Heart left ventricle (tissue), 16 donors: ENCODE results near the gene CACNB4. TPM values are rescaled to one million over a fixed set of nuclear protein-coding genes. Genes with fewer than 3 reads are reported as not detected.

ENCODE experiments used
- ATAC-seq, 4 donors: fragments of 200-7000 bp; cut with Tn5 transposase; one replicate each; pipeline ENCODE4 v1.9.1; 2020 to 2022; ENCODE audit warnings: moderate library complexity in 4 of 4, mild to moderate bottlenecking in 3 of 4, moderate number of reproducible peaks in 1 of 4
- DNase-seq, 5 donors: peaks; one replicate each; pipeline ENCODE4 v3.0.0-alpha.2; 2020
- H3K27ac ChIP-seq, 12 donors: fragments of 200-600 bp; sonication (generic) in 4 of 12; one replicate each; pipeline versions ENCODE4 v1.5.0 to v1.8.0; 2016 to 2022; ENCODE audit warnings: mild to moderate bottlenecking in 2 of 12
- H3K27me3 ChIP-seq, 9 donors: fragments of 200-600 bp; sonication (generic) in 2 of 9; one replicate each; pipeline versions ENCODE4 v1.5.1 to v1.8.0; 2016 to 2022; ENCODE audit warnings: mild to moderate bottlenecking in 3 of 9
- H3K36me3 ChIP-seq, 9 donors: fragments of 200-600 bp; sonication (generic) in 2 of 9; one replicate each; pipeline versions ENCODE4 v1.5.0 to v1.8.0; 2018 to 2022; ENCODE audit warnings: mild to moderate bottlenecking in 2 of 9
- H3K4me1 ChIP-seq, 12 donors: fragments of 200-600 bp; sonication (generic) in 4 of 12; one replicate each; pipeline versions ENCODE4 v1.5.0 to v1.8.0; 2016 to 2022; ENCODE audit warnings: mild to moderate bottlenecking in 3 of 12
- H3K4me3 ChIP-seq, 12 donors: fragments of 200-600 bp; sonication (generic) in 4 of 12; one replicate each; pipeline versions ENCODE4 v1.5.0 to v1.8.0; 2017 to 2022; ENCODE audit warnings: mild to moderate bottlenecking in 9 of 12, moderate library complexity in 4 of 12
- H3K9me3 ChIP-seq, 12 donors: fragments of 200-600 bp; sonication (generic) in 4 of 12; one replicate each; pipeline versions ENCODE4 v1.5.0 to v1.8.0; 2016 to 2022; ENCODE audit warnings: mild to moderate bottlenecking in 1 of 12
- CTCF ChIP-seq, 12 donors: fragments of 200-600 bp; sonication (generic) in 4 of 12; IDR thresholded peaks; one replicate each; pipeline versions ENCODE4 v1.5.0 to v1.8.0; 2018 to 2022; ENCODE audit warnings: antibody characterized with exemption in 12 of 12, mild to moderate bottlenecking in 5 of 12
- POLR2A ChIP-seq, 2 donors: fragments of 450-650 bp; IDR thresholded peaks; one replicate each; pipeline ENCODE4 v1.6.1; 2017; ENCODE audit warnings: antibody characterized with exemption in 2 of 2, mild to moderate bottlenecking in 2 of 2, moderate library complexity in 2 of 2
- WGBS, 4 donors: extraction: QIAGEN DNeasy Blood & Tissue Kit in 2 of 4; methylation state at CpG; one replicate each; pipeline versions ENCODE4 v1.1.5 to v1.1.7; 2013 to 2018; 5-methylcytosine and 5-hydroxymethylcytosine counted together
- intact Hi-C, 10 donors: fragments of 100-400 bp; cut with DNase I; formaldehyde crosslinking; loops; one replicate each; pipeline versions ENCODE4 v1.11.1 to v1.14.2; 2022
- polyA plus RNA-seq, 2 donors: library from polyadenylated mRNA; stranded (reverse); fragments of 200-250 nt; gene quantifications; one replicate each; pipeline ENCODE4 v1.2.3, GENCODE V29; 2013
- total RNA-seq, 9 donors: library from RNA; depleted of rRNA in 2 of 9; stranded (reverse); fragments of >200 nt in 2 of 9; fragmentation: NEBNext Ultra II Directional in 3 of 9; extraction: Animal tissue kit (Norgen Biotek cat#: 25700) in 3 of 9; gene quantifications; one replicate each; pipeline versions ENCODE4 v1.1.0 to v1.2.4, GENCODE V29; 2016 to 2023
- donor health status: ischemic (EF 13 %, LVEDD 7.1; RV severe dilation, severe dysfunction).
- donor health status: healthy with polysubstance abuse.
- donor health status: DM: no; HTN: yes; CAD: no.
- donor health status: DM: no; HTN: no; CAD: no.
- donor health status: ischemic (EF 25% LVEDD 6.9; RV normal size, moderate dysfunction).
- donor health status: ischemic (EF 25% LVEDD 5.7; RV mildly dilated, moderate dysfunction).
- donor health status: healthy.
- donor health status: DM: yes; HTN: yes; CAD: no.
- donor health status: ischemic (EF 35%, LVEDD 5.7; RV mildly dilated, moderate dysfunction).
- donor health status: nonischemic (EF 11% LVEDD 7.7; RV severe dilation, severe dysfunction).
- donor health status: DM: yes; HTN: yes; CAD: no.
- donor health status: PGD.
- donor health status: ischemic (EF 29% LVEDD 5.4; RV normal size, mild dysfunction).
- donor health status: nonischemic (EF 23%, LVEDD 6.1; RV moderate dilation, normal function).

Gene CACNB4
- total and polyA plus RNA-seq, 11 donors: 0.03 to 1.5 (median 0.39) TPM

DNA sequence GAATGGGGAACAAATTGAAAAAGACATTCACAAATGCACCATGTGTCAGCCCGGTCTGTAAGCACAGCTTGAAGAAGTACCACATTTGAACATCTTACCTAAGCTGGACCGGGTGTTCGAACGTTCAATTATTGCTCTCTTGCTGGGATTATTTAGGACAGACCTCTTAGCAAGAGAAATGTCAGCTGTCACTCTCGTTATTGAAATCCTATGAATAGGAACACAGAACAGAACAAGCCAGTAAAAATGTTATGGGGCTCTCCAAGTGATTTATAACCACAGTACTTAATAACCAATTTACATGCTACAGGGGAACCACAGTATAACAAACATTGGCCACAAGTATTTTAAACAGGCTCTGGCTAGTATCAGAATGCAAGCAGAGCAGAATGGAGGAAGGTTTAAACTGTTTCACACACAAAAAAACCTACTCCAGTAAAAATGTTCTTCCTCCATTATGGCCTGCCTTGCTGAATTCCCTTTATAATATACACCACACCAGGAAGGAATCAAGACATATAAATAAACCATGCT, 238.2 kb downstream of the CACNB4 start:
- intact Hi-C loops: no loop called here
- TF ChIP-seq CTCF (IDR thresholded peaks at IDR 0.05): no peak
- 92 to 94% (median 93%) methylated on average over 5 of the region's 5 CpGs for WGBS, 4 donors
- no peak for DNase-seq
- Histone ChIP-seq H3K9me3 (no peaks in the 10 kb centered on the region), H3K27me3 (no peaks in the 10 kb centered on the region), H3K36me3 (no peaks in the 10 kb centered on the region), H3K4me1 (no peaks in the 10 kb centered on the region), H3K27ac (no peak overlapping the region), H3K4me3 (no peak overlapping the region)
- ATAC-seq: no peak

- Histone ChIP-seq H3K9me3 (no peaks in the 10 kb centered on the region), H3K27ac (no peak overlapping the region), H3K4me3 (no peak overlapping the region), H3K36me3 (no peaks in the 10 kb centered on the region), H3K4me1 (no peaks in the 10 kb centered on the region), H3K27me3 (no peaks in the 10 kb centered on the region)
- ATAC-seq: no peak
- no peak for TF ChIP-seq POLR2A (IDR thresholded peaks at IDR 0.05)
- no peak for TF ChIP-seq CTCF (IDR thresholded peaks at IDR 0.05)
- DNase-seq: no peak
- 91 to 95% (median 92%) methylated on average over 4 of the region's 4 CpGs for WGBS, 4 donors
- intact Hi-C loops: no loop called here
Observed at GRCh38 chr2:151860210-151860609, 238.6 kb downstream of the CACNB4 start.

DNA sequence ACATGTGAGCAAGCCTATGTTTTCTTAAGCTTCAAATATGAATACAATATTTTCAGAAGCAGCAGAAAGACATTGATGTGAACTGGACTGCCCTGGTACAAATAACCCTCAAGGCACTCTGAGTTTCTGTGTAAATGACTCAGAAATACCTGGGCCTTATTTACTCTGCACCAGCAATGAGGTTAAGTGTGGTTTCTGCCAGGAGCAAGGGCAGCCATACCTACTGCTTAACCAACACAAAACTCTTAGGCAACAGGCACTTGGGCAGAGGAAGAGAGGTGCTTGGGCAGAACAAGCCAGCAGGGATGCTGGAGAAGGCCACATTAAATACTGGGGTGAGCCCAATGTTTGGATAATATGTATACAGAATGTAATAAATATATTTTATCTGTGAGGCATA, 241.2 kb downstream of the CACNB4 start:
- intact Hi-C loops: no loop called here
- no peak overlapping the region for H3K27ac ChIP-seq
- ATAC-seq: no peak

DNA sequence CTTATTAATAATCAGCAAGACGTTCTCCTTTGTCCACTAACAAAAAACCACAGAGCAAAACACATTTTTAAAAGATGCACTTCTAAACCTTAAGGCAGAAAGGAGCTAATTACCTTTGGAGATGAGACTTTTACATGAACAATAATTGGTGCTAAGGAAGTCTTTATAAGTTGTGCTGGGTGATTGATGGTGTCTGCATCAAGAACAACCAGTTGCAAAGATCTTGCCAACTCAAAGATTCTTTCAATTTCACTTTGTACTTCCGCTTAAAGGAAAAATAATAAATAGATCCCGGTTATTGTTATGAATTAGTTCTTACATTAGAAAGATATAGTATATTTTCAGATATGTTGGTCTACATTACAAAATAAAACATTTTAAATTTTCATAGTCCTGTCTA, 243.7 kb downstream of the CACNB4 start:
- TF ChIP-seq CTCF (IDR thresholded peaks at IDR 0.05): no peak
- TF ChIP-seq POLR2A (IDR thresholded peaks at IDR 0.05): no peak
- H3K4me3 ChIP-seq: no peak overlapping the region
- no peaks in the 10 kb centered on the region for H3K27me3 ChIP-seq
- H3K4me1 ChIP-seq: peaks cover 0 to 17% (median 0%) of the 10 kb centered on the region in 12 donors
- no peaks in the 10 kb centered on the region for H3K36me3 ChIP-seq
- H3K9me3 ChIP-seq: no peaks in the 10 kb centered on the region
- DNase-seq: no peak
- intact Hi-C loops: no loop called here
- no peak for ATAC-seq
- H3K27ac ChIP-seq: no peak overlapping the region
- WGBS, 4 donors: 80 to 91% (median 84%) methylated on average over 3 of the region's 3 CpGs

More for the DNA sequence above, 241.2 kb downstream of the CACNB4 start:
- Histone ChIP-seq H3K27me3 (no peaks in the 10 kb centered on the region), H3K4me1 (peaks cover 0 to 4% (median 0%) of the 10 kb centered on the region in 12 donors), H3K36me3 (no peaks in the 10 kb centered on the region), H3K4me3 (no peak overlapping the region), H3K9me3 (no peaks in the 10 kb centered on the region)
- no peak for DNase-seq
- TF ChIP-seq POLR2A (IDR thresholded peaks at IDR 0.05): no peak
- no peak for TF ChIP-seq CTCF (IDR thresholded peaks at IDR 0.05)
